T-helper 17 cell (primary cell): Measurements from ENCODE around the gene POLR2B. TPM values are rescaled to one million over a fixed set of nuclear protein-coding genes. Genes with fewer than 3 reads are reported as not detected.
"Not testable (repeated sequence)": the region's sequence is repeated elsewhere in the genome, so short reads cannot be mapped to it uniquely, and the experiment has no call there.

Experiments
- ATAC-seq: fragments of 150-1000 bp; cut with Tn5 transposase; 2 replicates; pipeline ENCODE4 v1.10.0; 2021; ENCODE audit warnings: mild to moderate bottlenecking, moderate library complexity
- DNase-seq, 3 donors: peaks; one replicate each; pipeline versions ENCODE4 v3.0.0 to v3.0.0-alpha.2; 2020 to 2021
- H3K9me3 ChIP-seq: one replicate; pipeline ENCODE4 v1.7.0; 2013; ENCODE audit warnings: low read length, mild to moderate bottlenecking; ENCODE audit not compliant: control insufficient read depth, poor library complexity, severe bottlenecking
- H3K27ac Mint-ChIP-seq: one replicate; pipeline ENCODE4 v1.8.0; 2022; ENCODE audit warnings: mild to moderate bottlenecking, moderate library complexity, mixed read lengths
- H3K27me3 Mint-ChIP-seq: one replicate; pipeline ENCODE4 v1.8.0; 2022; ENCODE audit warnings: mixed read lengths
- H3K36me3 Mint-ChIP-seq: one replicate; pipeline ENCODE4 v1.8.0; 2022; ENCODE audit warnings: low read depth, mixed read lengths
- H3K4me1 Mint-ChIP-seq: one replicate; pipeline ENCODE4 v1.8.0; 2022; ENCODE audit warnings: mild to moderate bottlenecking, mixed read lengths
- H3K4me3 Mint-ChIP-seq: one replicate; pipeline ENCODE4 v1.8.0; 2022; ENCODE audit warnings: mild to moderate bottlenecking, moderate library complexity, mixed read lengths
- total RNA-seq, 4 donors: library from RNA in 2 of 4; stranded (reverse) in 2 of 4; gene quantifications; one replicate each; pipeline ENCODE4 v1.2.3 and lab custom pipeline; 2022 to 2026

POLR2B gene
- total RNA-seq: 10 to 100 TPM; 77.7 to 88.2 TPM
- total RNA-seq (lab: John Stamatoyannopoulos, UW): 155 to 343 reads per million in 2 donors

GRCh38 chr4:56978750-56979303 lies at the start of gene POLR2B:
TSS of gene POLR2B (plus strand) at chr4:56978896. CDS start at chr4:56978986, 90 bp downstream.
- Mint-ChIP-seq H3K27me3 (no peaks in the 10 kb centered on the region), H3K4me1 (peaks cover 57% of the 10 kb centered on the region), H3K36me3 (peaks cover 6% of the 10 kb centered on the region), H3K4me3 (peak within 1 kb of the TSS; percentile 99), H3K27ac (peak within 1 kb of the TSS; percentile 99)
- ATAC-seq (peak; percentile 49), DNase-seq (peak; percentile 64 to 74 (median 69))
- no peaks in the 10 kb centered on the region for H3K9me3 ChIP-seq

GRCh38 chr4:56930638-56931037 lies 48.1 kb upstream of the POLR2B start:
- Mint-ChIP-seq H3K27me3 (no peaks in the 10 kb centered on the region), H3K4me3 (no peak overlapping the region), H3K4me1 (peaks cover 15% of the 10 kb centered on the region), H3K36me3 (peaks cover 12% of the 10 kb centered on the region), H3K27ac (no peak overlapping the region)
- no peaks in the 10 kb centered on the region for H3K9me3 ChIP-seq
- ATAC-seq: no peak
- DNase-seq: no peak

GRCh38 chr4:56931924-56932323 lies 46.8 kb upstream of the POLR2B start:
- no peak overlapping the region for H3K27ac Mint-ChIP-seq
- ATAC-seq: no peak

GRCh38 chr4:56937262-56937661 lies 41.4 kb upstream of the POLR2B start:
- H3K27me3 Mint-ChIP-seq: no peaks in the 10 kb centered on the region
- DNase-seq (no peak), ATAC-seq (no peak)
- peak overlapping the region; percentile 34 for H3K27ac Mint-ChIP-seq
- H3K9me3 ChIP-seq: no peaks in the 10 kb centered on the region
- peaks cover 6% of the 10 kb centered on the region for H3K4me1 Mint-ChIP-seq
- H3K4me3 Mint-ChIP-seq: no peak overlapping the region
- peaks cover 4% of the 10 kb centered on the region for H3K36me3 Mint-ChIP-seq

More at GRCh38 chr4:56931924-56932323, 46.8 kb upstream of the POLR2B start:
- Mint-ChIP-seq H3K4me1 (peaks cover 15% of the 10 kb centered on the region), H3K4me3 (no peak overlapping the region), H3K36me3 (peaks cover 12% of the 10 kb centered on the region), H3K27me3 (no peaks in the 10 kb centered on the region)
- no peaks in the 10 kb centered on the region for H3K9me3 ChIP-seq
- no peak for DNase-seq

- H3K27ac Mint-ChIP-seq, H3K27me3 Mint-ChIP-seq, H3K36me3 Mint-ChIP-seq, DNase-seq, H3K4me1 Mint-ChIP-seq, ATAC-seq, H3K4me3 Mint-ChIP-seq, H3K9me3 ChIP-seq: not testable (repeated sequence)
These were observed 38.9 kb upstream of the POLR2B start for GRCh38 chr4:56939826-56940225.

GRCh38 chr4:56940403-56940802 lies 38.3 kb upstream of the POLR2B start:
- no peaks in the 10 kb centered on the region for H3K27me3 Mint-ChIP-seq
- peaks cover 4% of the 10 kb centered on the region for H3K36me3 Mint-ChIP-seq
- H3K4me3 Mint-ChIP-seq: no peak overlapping the region
- no peaks in the 10 kb centered on the region for H3K9me3 ChIP-seq
- H3K4me1 Mint-ChIP-seq: peaks cover 6% of the 10 kb centered on the region
- DNase-seq (no peak), ATAC-seq (no peak)
- H3K27ac Mint-ChIP-seq: no peak overlapping the region

GRCh38 chr4:56940971-56941370 lies 37.7 kb upstream of the POLR2B start:
- Mint-ChIP-seq H3K27me3 (no peaks in the 10 kb centered on the region), H3K4me3 (no peak overlapping the region), H3K36me3 (peaks cover 4% of the 10 kb centered on the region), H3K27ac (no peak overlapping the region), H3K4me1 (peaks cover 6% of the 10 kb centered on the region)
- ATAC-seq (no peak), DNase-seq (no peak)
- H3K9me3 ChIP-seq: no peaks in the 10 kb centered on the region

- H3K27ac Mint-ChIP-seq: no peak overlapping the region
- no peak for ATAC-seq
- H3K4me3 Mint-ChIP-seq: no peak overlapping the region
- H3K27me3 Mint-ChIP-seq: no peaks in the 10 kb centered on the region
- peaks cover 6% of the 10 kb centered on the region for H3K4me1 Mint-ChIP-seq
- DNase-seq: no peak
- peaks cover 4% of the 10 kb centered on the region for H3K36me3 Mint-ChIP-seq
- no peaks in the 10 kb centered on the region for H3K9me3 ChIP-seq
These were observed 37.3 kb upstream of the POLR2B start for GRCh38 chr4:56941403-56941802.

GRCh38 chr4:56953680-56954520 lies 24.8 kb upstream of the POLR2B start:
- no peak for DNase-seq
- Mint-ChIP-seq H3K27ac (no peak overlapping the region), H3K27me3 (no peaks in the 10 kb centered on the region), H3K4me1 (peaks cover 3% of the 10 kb centered on the region), H3K4me3 (no peak overlapping the region), H3K36me3 (no peaks in the 10 kb centered on the region)
- ATAC-seq: no peak
- no peaks in the 10 kb centered on the region for H3K9me3 ChIP-seq

GRCh38 chr4:56958111-56958517 lies 20.6 kb upstream of the POLR2B start:
- H3K36me3 Mint-ChIP-seq: no peaks in the 10 kb centered on the region
- H3K27me3 Mint-ChIP-seq: no peaks in the 10 kb centered on the region
- DNase-seq: no peak
- no peak overlapping the region for H3K27ac Mint-ChIP-seq
- no peaks in the 10 kb centered on the region for H3K9me3 ChIP-seq
- H3K4me3 Mint-ChIP-seq: no peak overlapping the region
- peak; percentile 30 for ATAC-seq
- H3K4me1 Mint-ChIP-seq: peaks cover 3% of the 10 kb centered on the region

GRCh38 chr4:56959100-56959499 lies 19.6 kb upstream of the POLR2B start:
- Mint-ChIP-seq H3K4me1 (peaks cover 3% of the 10 kb centered on the region), H3K27ac (peak overlapping the region; percentile 32), H3K36me3 (no peaks in the 10 kb centered on the region), H3K27me3 (no peaks in the 10 kb centered on the region), H3K4me3 (no peak overlapping the region)
- H3K9me3 ChIP-seq: no peaks in the 10 kb centered on the region
- DNase-seq: no peak
- no peak for ATAC-seq

GRCh38 chr4:56961107-56961500 lies 17.6 kb upstream of the POLR2B start:
- no peak for DNase-seq
- Mint-ChIP-seq H3K27ac (no peak overlapping the region), H3K4me1 (peaks cover 5% of the 10 kb centered on the region), H3K36me3 (no peaks in the 10 kb centered on the region), H3K4me3 (no peak overlapping the region), H3K27me3 (no peaks in the 10 kb centered on the region)
- no peaks in the 10 kb centered on the region for H3K9me3 ChIP-seq
- no peak for ATAC-seq

GRCh38 chr4:56971383-56971782 lies 7.3 kb upstream of the POLR2B start:
- H3K36me3 Mint-ChIP-seq: peaks cover 6% of the 10 kb centered on the region
- no peak for ATAC-seq
- no peak overlapping the region for H3K27ac Mint-ChIP-seq
- no peak overlapping the region for H3K4me3 Mint-ChIP-seq
- H3K4me1 Mint-ChIP-seq: peaks cover 21% of the 10 kb centered on the region
- no peaks in the 10 kb centered on the region for H3K9me3 ChIP-seq
- no peaks in the 10 kb centered on the region for H3K27me3 Mint-ChIP-seq
- no peak for DNase-seq

- peaks cover 25% of the 10 kb centered on the region for H3K4me1 Mint-ChIP-seq
- H3K27ac Mint-ChIP-seq: no peak overlapping the region
- no peaks in the 10 kb centered on the region for H3K27me3 Mint-ChIP-seq
- H3K36me3 Mint-ChIP-seq: peaks cover 8% of the 10 kb centered on the region
- H3K4me3 Mint-ChIP-seq: no peak overlapping the region
- no peaks in the 10 kb centered on the region for H3K9me3 ChIP-seq
- ATAC-seq (no peak), DNase-seq (no peak)
These were observed 6.3 kb upstream of the POLR2B start for GRCh38 chr4:56972389-56972788.
